A549 (cell line): ENCODE measurements around the gene FOXP1. TPM values are rescaled to one million over a fixed set of nuclear protein-coding genes. Genes with fewer than 3 reads are reported as not detected.

ENCODE experiments used
- ATAC-seq, 2 experiments: fragments of 200-7000 bp in 1 of 2; fragments of >200 bp in 1 of 2; cut with Nextera tagmentation in 1 of 2; cut with Tn5 transposase in 1 of 2; 3 replicates each; pipeline versions ENCODE4 v1.8.0 to v1.9.1; 2018 to 2020; ENCODE audit warnings: mild to moderate bottlenecking in 1 of 2, moderate library complexity in 1 of 2
- CTCF ChIA-PET: fragments of 300-600 bp; sonication (Branson Sonifier 250); formaldehyde crosslinking; extraction: SDS; loops from one replicate; lab custom pipeline; 2021; ENCODE audit warnings: antibody characterized with exemption, inconsistent platforms; lab: Yijun Ruan, JAX
- POLR2A ChIA-PET: fragments of 350-600 bp; formaldehyde crosslinking; extraction: SDS; loops from one replicate; lab custom pipeline; 2021; ENCODE audit warnings: antibody characterized with exemption, inconsistent platforms; lab: Yijun Ruan, JAX
- DNase-seq, 2 experiments: peaks; one replicate each; pipeline versions ENCODE4 v3.0.0 to v3.0.0-alpha.2; 2011 to 2016; ENCODE audit warnings: low read depth in 1 of 2, low spot score in 1 of 2
- FAIRE-seq: peaks from 2 replicates; lab custom pipeline; 2011; peaks lifted over from hg19 to GRCh38; lab: Jason Lieb, UNC
- H3K27ac ChIP-seq, 2 experiments: fragments of >200 bp; sonication (Bioruptor Twin); formaldehyde crosslinking; 3 replicates each; pipeline ENCODE4 v1.5.1; 2016 to 2017
- H3K4me1 ChIP-seq: fragments of >200 bp; sonication (Bioruptor Twin); formaldehyde crosslinking; 3 replicates; pipeline ENCODE4 v1.6.1; 2016
- H3K4me2 ChIP-seq: fragments of >200 bp; sonication (Bioruptor Twin); formaldehyde crosslinking; 3 replicates; pipeline ENCODE4 v1.6.1; 2016
- H3K4me3 ChIP-seq: fragments of >200 bp; sonication (Bioruptor Twin); formaldehyde crosslinking; 3 replicates; pipeline ENCODE4 v1.5.1; 2016
- H3K9me3 ChIP-seq: fragments of >200 bp; sonication (Bioruptor Twin); formaldehyde crosslinking; 3 replicates; pipeline ENCODE4 v1.6.1; 2016
- ATOH8 ChIP-seq: fragments of 250-450 bp; sonication (Bioruptor Pico); IDR thresholded peaks from 2 replicates; pipeline ENCODE4 v1.5.0; 2020; ENCODE audit warnings: low read depth, mild to moderate bottlenecking, moderate library complexity
- BCL3 ChIP-seq: fragments of >200 bp; sonication (Bioruptor Twin); formaldehyde crosslinking; IDR thresholded peaks from 3 replicates; pipeline ENCODE4 v1.6.1; 2016
- BHLHE40 ChIP-seq: IDR thresholded peaks from 2 replicates; pipeline ENCODE4 v1.6.1; 2012; ENCODE audit warnings: low read depth, low read length, inconsistent platforms
- CBX2 ChIP-seq: fragments of 200-600 bp; sonication (generic); IDR thresholded peaks from 2 replicates; pipeline ENCODE4 v1.6.1; 2016; ENCODE audit warnings: low read depth, mild to moderate bottlenecking, borderline replicate concordance
- CEBPB ChIP-seq, 2 experiments: fragments of >200 bp in 1 of 2; sonication (Bioruptor Twin) in 1 of 2; formaldehyde crosslinking in 1 of 2; IDR thresholded peaks; 2 replicates each; pipeline ENCODE4 v1.6.1; 2012 to 2016
- CHD2 ChIP-seq: fragments of 150-350 bp; IDR thresholded peaks from 2 replicates; pipeline ENCODE4 v1.6.1; 2014; ENCODE audit warnings: low read length; ENCODE audit not compliant: partially characterized antibody
- FOSB ChIP-seq: fragments of 250-450 bp; sonication (Bioruptor Pico); IDR thresholded peaks from 2 replicates; pipeline ENCODE4 v1.5.0; 2020; ENCODE audit warnings: mild to moderate bottlenecking, moderate library complexity
- GATA3 ChIP-seq: IDR thresholded peaks from 2 replicates; pipeline ENCODE4 v1.6.1; 2012; ENCODE audit warnings: borderline replicate concordance
- HOXB5 ChIP-seq: fragments of 250-450 bp; sonication (Bioruptor Pico); IDR thresholded peaks from 2 replicates; pipeline ENCODE4 v1.5.0; 2020; ENCODE audit warnings: mild to moderate bottlenecking, moderate library complexity
- KDM1A ChIP-seq: fragments of 200-600 bp; sonication (generic); IDR thresholded peaks from 2 replicates; pipeline ENCODE4 v1.6.1; 2016; ENCODE audit warnings: low read depth, mild to moderate bottlenecking
- MAFK ChIP-seq: fragments of 450-650 bp; IDR thresholded peaks from 2 replicates; pipeline ENCODE4 v1.6.1; 2014; ENCODE audit not compliant: partially characterized antibody
- PHF8 ChIP-seq: fragments of 200-600 bp; sonication (generic); IDR thresholded peaks from 2 replicates; pipeline ENCODE4 v1.6.1; 2016; ENCODE audit warnings: low read depth, mild to moderate bottlenecking, antibody characterized with exemption, moderate library complexity, borderline replicate concordance
- POLR2AphosphoS2 ChIP-seq: conservative IDR thresholded peaks from 2 replicates; pipeline ENCODE4 v1.6.1; 2012; ENCODE audit warnings: low read length, improper control_type of control experiment, inconsistent platforms
- RAD21 ChIP-seq, 2 experiments: fragments of >200 bp in 1 of 2; sonication (Bioruptor Twin) in 1 of 2; formaldehyde crosslinking in 1 of 2; IDR thresholded peaks in 1 of 2; conservative IDR thresholded peaks in 1 of 2; 2 replicates in 1 of 2; 3 replicates in 1 of 2; pipeline ENCODE4 v1.6.1; 2012 to 2018; ENCODE audit warnings: inconsistent platforms in 1 of 2
- RCOR1 ChIP-seq: fragments of 150-350 bp; IDR thresholded peaks from 2 replicates; pipeline ENCODE4 v1.6.1; 2014; ENCODE audit warnings: antibody characterized with exemption, low read length, low read depth
- REST ChIP-seq: fragments of 200-600 bp; sonication (generic); IDR thresholded peaks from 2 replicates; pipeline ENCODE4 v1.6.1; 2016; ENCODE audit warnings: antibody characterized with exemption, mild to moderate bottlenecking, moderate library complexity
- RFX5 ChIP-seq: fragments of 450-650 bp; IDR thresholded peaks from 2 replicates; pipeline ENCODE4 v1.7.1; 2014; ENCODE audit warnings: antibody characterized with exemption, mild to moderate bottlenecking, moderate library complexity
- TFCP2L1 ChIP-seq: fragments of 250-450 bp; sonication (Bioruptor Pico); IDR thresholded peaks from 2 replicates; pipeline ENCODE4 v1.5.0; 2021; ENCODE audit warnings: mild to moderate bottlenecking
- TP53 ChIP-seq: fragments of 250-450 bp; sonication (Bioruptor Pico); IDR thresholded peaks from 2 replicates; pipeline ENCODE4 v1.5.0; 2021; ENCODE audit warnings: mild to moderate bottlenecking, moderate library complexity
- ZC3H11A ChIP-seq: fragments of 450-650 bp; IDR thresholded peaks from 2 replicates; pipeline ENCODE4 v1.6.1; 2014; ENCODE audit warnings: antibody characterized with exemption, mild to moderate bottlenecking
- ZFP36 ChIP-seq: fragments of 450-650 bp; IDR thresholded peaks from 2 replicates; pipeline ENCODE4 v1.6.1; 2014; ENCODE audit warnings: borderline replicate concordance; ENCODE audit not compliant: partially characterized antibody
- ZSCAN20 ChIP-seq: fragments of 250-450 bp; sonication (Bioruptor Pico); IDR thresholded peaks from 2 replicates; pipeline ENCODE4 v1.8.0; 2022; ENCODE audit warnings: mild to moderate bottlenecking, moderate library complexity
- WGBS: methylation state at CpG from one replicate; pipeline ENCODE4 v1.1.6; 2017; ENCODE audit errors: missing lambda C conversion rate; 5-methylcytosine and 5-hydroxymethylcytosine counted together
- polyA plus RNA-seq, 4 experiments: library from polyadenylated mRNA; depleted of rRNA in 3 of 4; stranded (reverse); fragments of >200 nt; fragmentation: RNase III in 1 of 4; extraction: RNeasy Plus Mini Kit Qiagen cat#74134 plus additional on column Dnase treatment in 1 of 4; gene quantifications; 2 replicates in 3 of 4; 3 replicates in 1 of 4; pipeline ENCODE4 v1.2.3, GENCODE V29; 2011 to 2017
- TF ChIP-seq, protein P1 (sequence below): fragments of >200 bp; sonication (Bioruptor Twin); formaldehyde crosslinking; IDR thresholded peaks from 3 replicates; pipeline ENCODE4 v1.5.1; 2016
- TF ChIP-seq, protein P2 (sequence below): IDR thresholded peaks from 2 replicates; pipeline ENCODE4 v1.6.1; 2012
- TF ChIP-seq, protein P3 (sequence below): IDR thresholded peaks from 2 replicates; pipeline ENCODE4 v1.6.1; 2012; ENCODE audit warnings: low read depth, borderline replicate concordance

Gene FOXP1
- polyA plus RNA-seq, 2 of the 4 experiments (the other 2 are of a cell fraction) = 12.8 to 13.9 TPM

- no peak for TF ChIP-seq REST
- TF ChIP-seq CBX2 = no peak
- TF ChIP-seq MAFK = no peak
- TF ChIP-seq, protein P1, sequence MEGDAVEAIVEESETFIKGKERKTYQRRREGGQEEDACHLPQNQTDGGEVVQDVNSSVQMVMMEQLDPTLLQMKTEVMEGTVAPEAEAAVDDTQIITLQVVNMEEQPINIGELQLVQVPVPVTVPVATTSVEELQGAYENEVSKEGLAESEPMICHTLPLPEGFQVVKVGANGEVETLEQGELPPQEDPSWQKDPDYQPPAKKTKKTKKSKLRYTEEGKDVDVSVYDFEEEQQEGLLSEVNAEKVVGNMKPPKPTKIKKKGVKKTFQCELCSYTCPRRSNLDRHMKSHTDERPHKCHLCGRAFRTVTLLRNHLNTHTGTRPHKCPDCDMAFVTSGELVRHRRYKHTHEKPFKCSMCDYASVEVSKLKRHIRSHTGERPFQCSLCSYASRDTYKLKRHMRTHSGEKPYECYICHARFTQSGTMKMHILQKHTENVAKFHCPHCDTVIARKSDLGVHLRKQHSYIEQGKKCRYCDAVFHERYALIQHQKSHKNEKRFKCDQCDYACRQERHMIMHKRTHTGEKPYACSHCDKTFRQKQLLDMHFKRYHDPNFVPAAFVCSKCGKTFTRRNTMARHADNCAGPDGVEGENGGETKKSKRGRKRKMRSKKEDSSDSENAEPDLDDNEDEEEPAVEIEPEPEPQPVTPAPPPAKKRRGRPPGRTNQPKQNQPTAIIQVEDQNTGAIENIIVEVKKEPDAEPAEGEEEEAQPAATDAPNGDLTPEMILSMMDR = no peak
Observed at GRCh38 chr3:71160785-71161546, 422.6 kb downstream of the FOXP1 start (continued).

DNA sequence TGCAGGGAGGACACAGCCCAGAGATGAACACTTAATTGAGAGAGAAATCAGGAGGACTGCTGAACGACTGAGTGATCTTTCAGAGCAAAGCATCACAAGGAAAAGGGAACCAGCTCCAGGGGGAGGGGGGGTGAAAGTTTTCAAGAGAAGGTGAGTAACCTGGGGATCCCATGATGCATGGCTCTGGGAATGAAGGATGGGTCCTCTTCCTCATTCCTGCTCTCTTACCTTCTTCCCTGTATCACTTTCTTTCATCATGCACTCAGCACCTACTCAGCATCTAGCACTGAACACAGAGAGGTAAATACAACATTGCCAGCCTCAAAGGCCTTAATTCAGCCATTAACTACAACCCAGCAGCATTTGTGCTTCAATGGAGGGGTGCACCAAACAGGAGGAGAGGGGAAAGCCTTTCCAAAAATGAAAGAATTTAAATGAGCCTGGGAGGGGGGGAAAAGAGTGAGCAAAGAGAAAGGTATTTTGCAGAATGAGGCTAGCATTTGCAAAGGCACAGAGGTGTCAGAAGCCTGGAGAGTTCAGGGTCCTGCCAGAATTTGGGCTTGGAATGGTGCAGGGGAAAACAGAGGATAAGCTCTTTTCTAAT is 427.4 kb downstream of the FOXP1 start:
- Histone ChIP-seq H3K4me2 (no peak overlapping the region), H3K27ac (0 out of 6 replicates have a peak overlapping the region, but pooled peaks of 1 of the 2 experiments have one; percentile 33), H3K4me3 (no peak overlapping the region), H3K9me3 (no peaks in the 10 kb centered on the region), H3K4me1 (peaks cover 9% of the 10 kb centered on the region; the same call in 1 of the 3 replicates)
- no peak for TF ChIP-seq KDM1A
- no peak for TF ChIP-seq GATA3
- no peak for TF ChIP-seq BHLHE40
- no peak for TF ChIP-seq RFX5
- no peak for TF ChIP-seq RAD21 (conservative IDR thresholded peaks at IDR 0.05 in 1 of 2, IDR thresholded peaks at IDR 0.05 in 1 of 2)
- no peak for TF ChIP-seq ZC3H11A
- TF ChIP-seq BCL3 = no peak
- TF ChIP-seq PHF8 = no peak
- TF ChIP-seq FOSB (CRISPR knock-in tag) = no peak
- TF ChIP-seq TFCP2L1 (CRISPR knock-in tag) = no peak
- TF ChIP-seq CBX2 = no peak
- ChIA-PET CTCF (interaction anchor here (2.2 kb wide), 1 partner anchor 9 kb away, joined by 5 read pairs; no protein-coding TSS in a partner anchor), POLR2A (no interaction called here)
- DNase-seq (no peak), ATAC-seq (peak in 1 of 2 experiments; percentile 44; a peak in 3 of 6 replicates), FAIRE-seq (no peak)
- WGBS = 64% methylated on average over 1 of the region's 1 CpG

DNA sequence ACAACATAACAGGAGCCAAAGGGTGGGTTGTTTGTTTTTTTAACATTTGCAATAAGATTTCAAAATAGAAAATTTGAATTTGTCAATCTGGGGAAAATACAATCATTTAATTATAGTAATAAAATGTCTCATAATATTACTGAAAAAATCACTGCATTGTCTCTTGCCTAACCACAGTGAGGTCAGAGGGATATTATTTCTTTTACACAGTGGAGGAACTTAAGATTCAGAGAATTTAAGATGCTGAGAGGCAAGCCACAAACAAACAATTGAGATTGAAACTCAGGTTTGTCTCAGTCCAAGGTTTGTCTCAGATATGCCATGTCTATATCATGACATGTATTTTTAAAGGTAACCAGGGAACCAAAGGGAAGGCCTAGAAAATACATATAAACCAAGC is 428.7 kb downstream of the FOXP1 start:
- no peaks in the 10 kb centered on the region for H3K9me3 ChIP-seq
- H3K4me2 ChIP-seq = no peak overlapping the region
- DNase-seq (no peak), FAIRE-seq (no peak), ATAC-seq (no peak)
- H3K4me1 ChIP-seq = peaks cover 16% of the 10 kb centered on the region; the same call in 1 of the 3 replicates
- ChIA-PET CTCF (interaction anchor here (2.2 kb wide), 1 partner anchor 10 kb away, joined by 5 read pairs; no protein-coding TSS in a partner anchor), POLR2A (no interaction called here)
- H3K27ac ChIP-seq = no peak overlapping the region
- no peak overlapping the region for H3K4me3 ChIP-seq
- TF ChIP-seq ZFP36 = no peak
- TF ChIP-seq RCOR1 = no peak
- TF ChIP-seq CEBPB (IDR thresholded peaks at IDR 0.05) = no peak
- TF ChIP-seq, protein P2, sequence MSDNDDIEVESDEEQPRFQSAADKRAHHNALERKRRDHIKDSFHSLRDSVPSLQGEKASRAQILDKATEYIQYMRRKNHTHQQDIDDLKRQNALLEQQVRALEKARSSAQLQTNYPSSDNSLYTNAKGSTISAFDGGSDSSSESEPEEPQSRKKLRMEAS = no peak
- TF ChIP-seq FOSB (CRISPR knock-in tag) = no peak
- no peak for TF ChIP-seq TP53
- no peak for TF ChIP-seq KDM1A
- no peak for TF ChIP-seq CHD2
- no peak for TF ChIP-seq ATOH8
- TF ChIP-seq HOXB5 = no peak
- no peak for TF ChIP-seq ZSCAN20
- TF ChIP-seq POLR2AphosphoS2 = no peak
- no peak for TF ChIP-seq MAFK
- TF ChIP-seq, protein P3, sequence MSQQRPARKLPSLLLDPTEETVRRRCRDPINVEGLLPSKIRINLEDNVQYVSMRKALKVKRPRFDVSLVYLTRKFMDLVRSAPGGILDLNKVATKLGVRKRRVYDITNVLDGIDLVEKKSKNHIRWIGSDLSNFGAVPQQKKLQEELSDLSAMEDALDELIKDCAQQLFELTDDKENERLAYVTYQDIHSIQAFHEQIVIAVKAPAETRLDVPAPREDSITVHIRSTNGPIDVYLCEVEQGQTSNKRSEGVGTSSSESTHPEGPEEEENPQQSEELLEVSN = no peak
